ENCODE measurements around the gene GON4L. TPM values are rescaled to one million over a fixed set of nuclear protein-coding genes. Genes with fewer than 3 reads are reported as not detected.
A peak's percentile ranks its signal among the peaks of the same experiment; 100 is the strongest.
"Not testable (repeated sequence)": the region's sequence is repeated elsewhere in the genome, so short reads cannot be mapped to it uniquely, and the experiment has no call there.

Gene GON4L
- total RNA-seq, 1 experiment from 2014 or later: 67.1 TPM

DNA sequence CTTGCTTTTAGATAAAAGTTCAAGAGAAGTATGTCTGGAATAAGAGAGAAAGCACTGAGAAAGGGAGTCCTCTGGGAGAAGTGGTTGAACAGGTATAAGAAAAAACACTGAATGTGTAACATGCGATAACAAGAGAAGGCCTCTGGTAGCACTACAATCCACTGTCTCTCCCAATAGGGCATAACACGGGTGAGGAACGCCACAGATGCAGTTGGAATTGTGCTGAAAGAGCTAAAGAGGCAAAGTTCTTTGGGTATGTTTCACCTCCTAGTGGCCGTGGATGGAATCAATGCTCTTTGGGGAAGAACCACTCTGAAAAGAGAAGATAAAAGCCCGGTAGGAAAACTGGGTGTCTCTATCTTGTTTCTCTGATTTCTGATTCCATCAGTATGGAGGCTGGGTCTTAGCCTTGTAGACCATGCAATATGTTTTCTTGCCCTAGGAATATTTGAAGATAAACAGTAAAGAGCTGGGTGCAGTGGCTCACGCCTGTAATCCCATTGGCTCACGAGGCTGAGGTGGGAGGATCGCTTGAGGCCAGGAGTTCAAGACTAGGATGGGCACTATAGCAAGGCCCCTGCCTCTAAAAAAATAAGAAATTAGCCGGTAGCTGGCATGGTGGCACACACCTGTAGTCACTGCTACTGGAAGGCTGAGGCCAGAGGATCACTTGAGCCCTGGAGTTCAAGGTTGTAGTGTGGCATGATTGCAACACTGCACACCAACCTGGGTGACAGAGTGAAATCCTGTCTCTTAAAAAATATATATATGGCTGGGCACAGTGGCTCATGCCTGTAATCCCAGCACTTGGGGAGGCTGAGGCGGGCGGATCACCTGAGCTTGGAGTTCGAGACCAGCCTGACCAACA, 127.7 kb downstream of the GON4L start:
- intact Hi-C loops (cut with micrococcal nuclease; ENCODE audit: unreplicated experiment): no loop called here
- H3K9me3 Mint-ChIP-seq (ENCODE audit: low read depth, unreplicated experiment): no peaks in the 10 kb centered on the region
- BruUV-seq (replicated peaks): no TSS peak
- TF ChIP-seq, protein P1, sequence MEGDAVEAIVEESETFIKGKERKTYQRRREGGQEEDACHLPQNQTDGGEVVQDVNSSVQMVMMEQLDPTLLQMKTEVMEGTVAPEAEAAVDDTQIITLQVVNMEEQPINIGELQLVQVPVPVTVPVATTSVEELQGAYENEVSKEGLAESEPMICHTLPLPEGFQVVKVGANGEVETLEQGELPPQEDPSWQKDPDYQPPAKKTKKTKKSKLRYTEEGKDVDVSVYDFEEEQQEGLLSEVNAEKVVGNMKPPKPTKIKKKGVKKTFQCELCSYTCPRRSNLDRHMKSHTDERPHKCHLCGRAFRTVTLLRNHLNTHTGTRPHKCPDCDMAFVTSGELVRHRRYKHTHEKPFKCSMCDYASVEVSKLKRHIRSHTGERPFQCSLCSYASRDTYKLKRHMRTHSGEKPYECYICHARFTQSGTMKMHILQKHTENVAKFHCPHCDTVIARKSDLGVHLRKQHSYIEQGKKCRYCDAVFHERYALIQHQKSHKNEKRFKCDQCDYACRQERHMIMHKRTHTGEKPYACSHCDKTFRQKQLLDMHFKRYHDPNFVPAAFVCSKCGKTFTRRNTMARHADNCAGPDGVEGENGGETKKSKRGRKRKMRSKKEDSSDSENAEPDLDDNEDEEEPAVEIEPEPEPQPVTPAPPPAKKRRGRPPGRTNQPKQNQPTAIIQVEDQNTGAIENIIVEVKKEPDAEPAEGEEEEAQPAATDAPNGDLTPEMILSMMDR (IDR thresholded peaks at IDR 0.05; ENCODE audit: unreplicated experiment): peak; percentile 76
- peaks cover 77% of the 10 kb centered on the region for H3K36me3 Mint-ChIP-seq (ENCODE audit: insufficient read depth, unreplicated experiment)
- H3K4me3 Mint-ChIP-seq (ENCODE audit: low read depth, unreplicated experiment): no peak overlapping the region
- DNase-seq: peak; percentile 58
- H3K4me1 Mint-ChIP-seq (ENCODE audit: low read depth, unreplicated experiment): no peaks in the 10 kb centered on the region
- CTCF ChIA-PET: interaction anchor here (0.7 to 0.8 kb wide), 2 partner anchors 81 to 479 kb away, joined by 3 read pairs; no protein-coding TSS in a partner anchor
- no peaks in the 10 kb centered on the region for H3K27me3 Mint-ChIP-seq (ENCODE audit: unreplicated experiment)
- no peak overlapping the region for H3K27ac Mint-ChIP-seq (ENCODE audit: unreplicated experiment)

GRCh38 chr1:155725142-155725541, 131.9 kb downstream of the GON4L start:
- DNase-seq: no peak
- no peak overlapping the region for H3K27ac Mint-ChIP-seq (ENCODE audit: unreplicated experiment)
- BruUV-seq (replicated peaks): no TSS peak
- TF ChIP-seq, protein P1 (IDR thresholded peaks at IDR 0.05; ENCODE audit: unreplicated experiment): no peak
- H3K27me3 Mint-ChIP-seq (ENCODE audit: unreplicated experiment): no peaks in the 10 kb centered on the region
- H3K9me3 Mint-ChIP-seq (ENCODE audit: low read depth, unreplicated experiment): no peaks in the 10 kb centered on the region
- H3K4me1 Mint-ChIP-seq (ENCODE audit: low read depth, unreplicated experiment): no peaks in the 10 kb centered on the region
- CTCF ChIA-PET: interaction anchor here (0.5 to 0.6 kb wide), 3 partner anchors 18 to 63 kb away, joined by 3 to 4 read pairs (median 4); no protein-coding TSS in a partner anchor
- intact Hi-C loops (cut with micrococcal nuclease; ENCODE audit: unreplicated experiment): no loop called here
- H3K36me3 Mint-ChIP-seq (ENCODE audit: insufficient read depth, unreplicated experiment): peaks cover 72% of the 10 kb centered on the region
- no peak overlapping the region for H3K4me3 Mint-ChIP-seq (ENCODE audit: low read depth, unreplicated experiment)

GRCh38 chr1:155719703-155720102, 137.3 kb downstream of the GON4L start:
- DNase-seq: no peak
- H3K4me1 Mint-ChIP-seq (ENCODE audit: low read depth, unreplicated experiment): no peaks in the 10 kb centered on the region
- no peak overlapping the region for H3K27ac Mint-ChIP-seq (ENCODE audit: unreplicated experiment)
- H3K36me3 Mint-ChIP-seq (ENCODE audit: insufficient read depth, unreplicated experiment): peaks cover 56% of the 10 kb centered on the region
- intact Hi-C loops (cut with micrococcal nuclease; ENCODE audit: unreplicated experiment): no loop called here
- TF ChIP-seq, protein P1 (IDR thresholded peaks at IDR 0.05; ENCODE audit: unreplicated experiment): no peak
- H3K4me3 Mint-ChIP-seq (ENCODE audit: low read depth, unreplicated experiment): no peak overlapping the region
- no peaks in the 10 kb centered on the region for H3K27me3 Mint-ChIP-seq (ENCODE audit: unreplicated experiment)
- no peaks in the 10 kb centered on the region for H3K9me3 Mint-ChIP-seq (ENCODE audit: low read depth, unreplicated experiment)
- BruUV-seq (replicated peaks): no TSS peak
- CTCF ChIA-PET: no interaction called here

GRCh38 chr1:155718524-155719115, 138.4 kb downstream of the GON4L start:
- DNase-seq; H3K4me1 Mint-ChIP-seq (ENCODE audit: low read depth, unreplicated experiment); H3K27me3 Mint-ChIP-seq (ENCODE audit: unreplicated experiment); H3K4me3 Mint-ChIP-seq (ENCODE audit: low read depth, unreplicated experiment); BruUV-seq (replicated peaks); H3K27ac Mint-ChIP-seq (ENCODE audit: unreplicated experiment); H3K9me3 Mint-ChIP-seq (ENCODE audit: low read depth, unreplicated experiment); intact Hi-C loops (cut with micrococcal nuclease; ENCODE audit: unreplicated experiment): not testable (repeated sequence)
- H3K36me3 Mint-ChIP-seq (ENCODE audit: insufficient read depth, unreplicated experiment): peaks cover 54% of the 10 kb centered on the region
- CTCF ChIA-PET: interaction anchor here (0.7 kb wide), 1 partner anchor 46 kb away, joined by 3 read pairs; no protein-coding TSS in a partner anchor
